GM23338 (cell line): Measurements from ENCODE around the gene TIAM1. TPM values are rescaled to one million over a fixed set of nuclear protein-coding genes. Genes with fewer than 3 reads are reported as not detected.

Source experiments
- ATAC-seq: fragments of 200-7000 bp; cut with Tn5 transposase; 3 replicates; pipeline ENCODE4 v1.9.1; 2020
- DNase-seq: peaks from one replicate; pipeline ENCODE4 v3.0.0-alpha.2; 2015; ENCODE audit warnings: low spot score
- H2AFZ ChIP-seq: fragments of 200-600 bp; sonication (generic); 2 replicates; pipeline ENCODE4 v1.8.0; 2016; ENCODE audit warnings: antibody characterized with exemption, mild to moderate bottlenecking, moderate library complexity
- H3F3A ChIP-seq: fragments of 200-600 bp; sonication (generic); replicated peaks from 2 replicates; pipeline ENCODE4 v1.8.0; 2017; ENCODE audit warnings: antibody characterized with exemption, mixed run types, low read depth
- H3K27ac ChIP-seq: fragments of 200-600 bp; sonication (generic); 2 replicates; pipeline ENCODE4 v1.6.1; 2016; ENCODE audit warnings: low read depth
- H3K27me3 ChIP-seq: fragments of 200-600 bp; sonication (generic); 2 replicates; pipeline ENCODE4 v1.8.0; 2016; ENCODE audit warnings: mild to moderate bottlenecking, mixed run types, moderate library complexity; ENCODE audit not compliant: insufficient read depth
- H3K36me3 ChIP-seq: fragments of 200-600 bp; sonication (generic); 2 replicates; pipeline ENCODE4 v1.8.0; 2016; ENCODE audit warnings: mild to moderate bottlenecking; ENCODE audit not compliant: insufficient read depth
- H3K4me1 ChIP-seq: fragments of 200-600 bp; sonication (generic); 2 replicates; pipeline ENCODE4 v1.8.0; 2016; ENCODE audit warnings: mild to moderate bottlenecking, moderate library complexity; ENCODE audit not compliant: insufficient read depth
- H3K4me2 ChIP-seq: fragments of 200-600 bp; sonication (generic); 2 replicates; pipeline ENCODE4 v1.7.1; 2017; ENCODE audit warnings: mixed run types
- H3K4me3 ChIP-seq: fragments of 200-600 bp; sonication (generic); 2 replicates; pipeline ENCODE4 v1.6.1; 2016; ENCODE audit warnings: mixed run types
- H3K79me2 ChIP-seq: fragments of 200-600 bp; sonication (generic); replicated peaks from 2 replicates; pipeline ENCODE4 v1.8.0; 2017; ENCODE audit warnings: mild to moderate bottlenecking; ENCODE audit not compliant: insufficient read depth
- H3K9me2 ChIP-seq: fragments of 200-600 bp; sonication (generic); 2 replicates; pipeline ENCODE4 v1.8.0; 2017; ENCODE audit not compliant: insufficient read depth
- H4K20me1 ChIP-seq: fragments of 200-600 bp; sonication (generic); replicated peaks from 2 replicates; pipeline ENCODE4 v1.8.0; 2017; ENCODE audit warnings: mild to moderate bottlenecking; ENCODE audit not compliant: insufficient read depth
- H3K27ac Mint-ChIP-seq: 2 replicates; pipeline ENCODE4 v1.8.0; 2020; ENCODE audit warnings: inconsistent platforms, mild to moderate bottlenecking, moderate library complexity, mixed read lengths
- H3K27me3 Mint-ChIP-seq: 3 replicates; pipeline ENCODE4 v1.8.0; 2022; ENCODE audit warnings: low read depth, mild to moderate bottlenecking, moderate library complexity, mixed read lengths, inconsistent platforms; ENCODE audit not compliant: insufficient read depth, poor library complexity
- H3K36me3 Mint-ChIP-seq: 3 replicates; pipeline ENCODE4 v1.8.0; 2021; ENCODE audit warnings: low read depth, mild to moderate bottlenecking, inconsistent platforms, moderate library complexity, mixed read lengths
- H3K4me1 Mint-ChIP-seq: 3 replicates; pipeline ENCODE4 v1.8.0; 2020; ENCODE audit warnings: mild to moderate bottlenecking, inconsistent platforms, mixed read lengths
- H3K4me3 Mint-ChIP-seq: 3 replicates; pipeline ENCODE4 v1.8.0; 2021; ENCODE audit warnings: moderate library complexity, mild to moderate bottlenecking, inconsistent platforms, mixed read lengths
- H3K9me3 Mint-ChIP-seq: 3 replicates; pipeline ENCODE4 v1.8.0; 2020; ENCODE audit warnings: moderate library complexity, mild to moderate bottlenecking, inconsistent platforms, mixed read lengths
- CREB1 ChIP-seq: fragments of 250-450 bp; sonication (Bioruptor Pico); IDR thresholded peaks from 2 replicates; pipeline ENCODE4 v1.5.0; 2020; ENCODE audit warnings: low read depth, mild to moderate bottlenecking, moderate library complexity
- EZH2phosphoT487 ChIP-seq: fragments of 200-600 bp; sonication (generic); IDR thresholded peaks from one replicate; pipeline ENCODE4 v1.8.1; 2018; ENCODE audit warnings: antibody characterized with exemption; ENCODE audit not compliant: unreplicated experiment
- NANOG ChIP-seq: IDR thresholded peaks from 2 replicates; pipeline ENCODE4 v1.6.1; 2016; ENCODE audit warnings: antibody characterized with exemption, borderline replicate concordance
- POLR2AphosphoS5 ChIP-seq: IDR thresholded peaks from 2 replicates; pipeline ENCODE4 v1.6.1; 2016; ENCODE audit warnings: antibody characterized with exemption, low read depth
- STAT1 ChIP-seq: IDR thresholded peaks from one replicate; pipeline ENCODE4 v1.6.1; 2016; ENCODE audit warnings: antibody characterized with exemption; ENCODE audit not compliant: unreplicated experiment
- ZNF114 ChIP-seq: fragments of 250-450 bp; sonication (Bioruptor Pico); IDR thresholded peaks from 2 replicates; pipeline ENCODE4 v1.5.0; 2020; ENCODE audit warnings: mild to moderate bottlenecking, moderate library complexity
- polyA plus RNA-seq: library from polyadenylated mRNA; unstranded; fragments of >200 nt; fragmentation: Nextera tagmentation; extraction: Ambion mirVana; gene quantifications from 2 replicates; pipeline ENCODE4 v1.2.1, GENCODE V29; 2016
- total RNA-seq: library from RNA; depleted of rRNA; stranded (reverse); fragments of >200 nt; shearing (Covaris generic); gene quantifications from 2 replicates; pipeline ENCODE4 v1.2.3, GENCODE V29; 2014
- TF ChIP-seq, protein P1 (sequence below): IDR thresholded peaks from one replicate; pipeline ENCODE4 v1.6.1; 2018; ENCODE audit warnings: antibody characterized with exemption; ENCODE audit not compliant: unreplicated experiment
- TF ChIP-seq, protein P2 (sequence below), 2 experiments: fragments of 200-600 bp in 1 of 2; sonication (generic) in 1 of 2; conservative IDR thresholded peaks; 2 replicates each; pipeline versions ENCODE4 v1.5.1 to v1.6.1; 2016 to 2017; ENCODE audit warnings: antibody characterized with exemption in 2 of 2, low read depth in 2 of 2, mild to moderate bottlenecking in 2 of 2, moderate library complexity in 1 of 2

The TIAM1 gene
- total and polyA plus RNA-seq, 2 experiments from 2014 or later: 18.5 to 20.0 TPM

DNA sequence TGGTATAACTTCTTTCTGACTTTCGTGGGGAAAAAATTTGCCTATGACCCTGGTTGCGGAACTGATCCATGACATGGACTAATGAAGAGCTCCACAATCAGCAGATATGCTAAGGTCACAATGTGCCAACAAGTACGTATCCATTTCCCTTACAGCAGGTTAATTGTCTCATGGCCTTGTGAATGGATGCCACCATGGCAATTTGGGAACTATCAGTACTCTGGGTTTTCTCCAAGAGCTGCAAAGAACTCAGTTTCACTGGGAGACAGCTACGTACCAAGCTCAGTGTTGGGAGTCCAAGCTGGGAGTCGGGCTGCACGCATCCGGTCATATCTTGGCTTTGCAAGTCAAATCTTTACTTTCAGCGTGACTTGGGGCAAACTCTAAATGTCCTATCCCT is 64.8 kb downstream of the TIAM1 start (continued):
- TF ChIP-seq, protein P1, sequence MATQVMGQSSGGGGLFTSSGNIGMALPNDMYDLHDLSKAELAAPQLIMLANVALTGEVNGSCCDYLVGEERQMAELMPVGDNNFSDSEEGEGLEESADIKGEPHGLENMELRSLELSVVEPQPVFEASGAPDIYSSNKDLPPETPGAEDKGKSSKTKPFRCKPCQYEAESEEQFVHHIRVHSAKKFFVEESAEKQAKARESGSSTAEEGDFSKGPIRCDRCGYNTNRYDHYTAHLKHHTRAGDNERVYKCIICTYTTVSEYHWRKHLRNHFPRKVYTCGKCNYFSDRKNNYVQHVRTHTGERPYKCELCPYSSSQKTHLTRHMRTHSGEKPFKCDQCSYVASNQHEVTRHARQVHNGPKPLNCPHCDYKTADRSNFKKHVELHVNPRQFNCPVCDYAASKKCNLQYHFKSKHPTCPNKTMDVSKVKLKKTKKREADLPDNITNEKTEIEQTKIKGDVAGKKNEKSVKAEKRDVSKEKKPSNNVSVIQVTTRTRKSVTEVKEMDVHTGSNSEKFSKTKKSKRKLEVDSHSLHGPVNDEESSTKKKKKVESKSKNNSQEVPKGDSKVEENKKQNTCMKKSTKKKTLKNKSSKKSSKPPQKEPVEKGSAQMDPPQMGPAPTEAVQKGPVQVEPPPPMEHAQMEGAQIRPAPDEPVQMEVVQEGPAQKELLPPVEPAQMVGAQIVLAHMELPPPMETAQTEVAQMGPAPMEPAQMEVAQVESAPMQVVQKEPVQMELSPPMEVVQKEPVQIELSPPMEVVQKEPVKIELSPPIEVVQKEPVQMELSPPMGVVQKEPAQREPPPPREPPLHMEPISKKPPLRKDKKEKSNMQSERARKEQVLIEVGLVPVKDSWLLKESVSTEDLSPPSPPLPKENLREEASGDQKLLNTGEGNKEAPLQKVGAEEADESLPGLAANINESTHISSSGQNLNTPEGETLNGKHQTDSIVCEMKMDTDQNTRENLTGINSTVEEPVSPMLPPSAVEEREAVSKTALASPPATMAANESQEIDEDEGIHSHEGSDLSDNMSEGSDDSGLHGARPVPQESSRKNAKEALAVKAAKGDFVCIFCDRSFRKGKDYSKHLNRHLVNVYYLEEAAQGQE: no peak
- TF ChIP-seq ZNF114 (CRISPR knock-in tag): no peak
- no peak for TF ChIP-seq CREB1 (CRISPR knock-in tag)
- TF ChIP-seq, protein P2, sequence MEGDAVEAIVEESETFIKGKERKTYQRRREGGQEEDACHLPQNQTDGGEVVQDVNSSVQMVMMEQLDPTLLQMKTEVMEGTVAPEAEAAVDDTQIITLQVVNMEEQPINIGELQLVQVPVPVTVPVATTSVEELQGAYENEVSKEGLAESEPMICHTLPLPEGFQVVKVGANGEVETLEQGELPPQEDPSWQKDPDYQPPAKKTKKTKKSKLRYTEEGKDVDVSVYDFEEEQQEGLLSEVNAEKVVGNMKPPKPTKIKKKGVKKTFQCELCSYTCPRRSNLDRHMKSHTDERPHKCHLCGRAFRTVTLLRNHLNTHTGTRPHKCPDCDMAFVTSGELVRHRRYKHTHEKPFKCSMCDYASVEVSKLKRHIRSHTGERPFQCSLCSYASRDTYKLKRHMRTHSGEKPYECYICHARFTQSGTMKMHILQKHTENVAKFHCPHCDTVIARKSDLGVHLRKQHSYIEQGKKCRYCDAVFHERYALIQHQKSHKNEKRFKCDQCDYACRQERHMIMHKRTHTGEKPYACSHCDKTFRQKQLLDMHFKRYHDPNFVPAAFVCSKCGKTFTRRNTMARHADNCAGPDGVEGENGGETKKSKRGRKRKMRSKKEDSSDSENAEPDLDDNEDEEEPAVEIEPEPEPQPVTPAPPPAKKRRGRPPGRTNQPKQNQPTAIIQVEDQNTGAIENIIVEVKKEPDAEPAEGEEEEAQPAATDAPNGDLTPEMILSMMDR (conservative IDR thresholded peaks at IDR 0.05; ENCODE audit: low read depth in 2 of 2): no peak
- no peak for TF ChIP-seq POLR2AphosphoS5

DNA sequence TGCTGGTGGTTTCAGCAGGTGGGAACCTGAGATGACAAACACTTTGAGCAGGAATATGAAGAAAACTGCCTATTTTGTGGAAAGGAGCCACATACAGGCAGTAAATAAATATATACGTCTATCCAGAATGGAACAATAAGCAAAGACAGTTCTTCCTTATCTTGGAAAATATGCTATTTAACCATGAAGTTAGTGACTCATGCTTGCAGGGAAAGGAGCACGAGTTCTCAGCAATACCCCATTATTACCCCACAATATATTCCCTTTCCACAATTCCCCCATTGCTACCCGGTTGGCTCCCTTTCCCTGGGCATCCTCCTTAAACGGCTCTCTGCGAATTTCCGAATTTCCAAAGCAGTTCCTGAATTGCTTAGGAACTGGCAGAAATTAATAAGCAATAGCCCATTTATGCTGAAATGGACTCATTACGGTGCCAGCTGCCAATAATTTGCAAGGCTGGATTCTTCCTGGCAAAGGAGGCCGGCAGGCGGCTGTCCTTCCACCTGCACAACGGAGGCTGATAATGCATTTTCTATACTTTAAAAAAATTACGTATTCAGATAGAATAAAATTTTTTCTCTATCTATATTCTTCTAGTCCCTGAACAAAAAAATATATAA is 65.4 kb downstream of the TIAM1 start:
- H3K27ac Mint-ChIP-seq: no peak overlapping the region
- peaks cover 2% of the 10 kb centered on the region; the same call in 2 of the 3 replicates for H3K36me3 Mint-ChIP-seq
- DNase-seq (no peak), ATAC-seq (no peak)
- Histone ChIP-seq H3K9me2 (no peaks in the 10 kb centered on the region; the same call in 1 of the 2 replicates), H3K27me3 (no peaks in the 10 kb centered on the region), H3K4me2 (no peak overlapping the region), H3K27ac (no peak overlapping the region), H3K79me2 (0 out of 2 replicates have a peak, but pooled peaks cover 5% of the 10 kb centered on the region), H4K20me1 (no peaks in the 10 kb centered on the region), H3F3A (no peaks in the 10 kb centered on the region), H2AFZ (no peak overlapping the region), H3K36me3 (no peaks in the 10 kb centered on the region), H3K4me1 (peaks cover 38% of the 10 kb centered on the region), H3K4me3 (no peak overlapping the region)
- peaks cover 6% of the 10 kb centered on the region for H3K27me3 Mint-ChIP-seq
- H3K9me3 Mint-ChIP-seq: peaks cover 2% of the 10 kb centered on the region; the same call in 1 of the 3 replicates
- TF ChIP-seq EZH2phosphoT487 (no peak), NANOG (no peak), STAT1 (no peak)
- no peak overlapping the region for H3K4me3 Mint-ChIP-seq
- H3K4me1 Mint-ChIP-seq: peaks cover 42% of the 10 kb centered on the region
